Colonic mucosa (tissue), 4 donors: ENCODE measurements around the gene GSPT1. TPM values are rescaled to one million over a fixed set of nuclear protein-coding genes. Genes with fewer than 3 reads are reported as not detected.

ENCODE experiments used
- DNase-seq: peaks from one replicate; pipeline ENCODE4 v3.0.0-alpha.2; 2020
- H3K27ac ChIP-seq: fragments of 200-600 bp; one replicate; pipeline ENCODE4 v1.8.0; 2021
- H3K27me3 ChIP-seq: fragments of 200-600 bp; one replicate; pipeline ENCODE4 v1.8.0; 2021
- H3K36me3 ChIP-seq: fragments of 200-600 bp; one replicate; pipeline ENCODE4 v1.8.0; 2021
- H3K4me1 ChIP-seq: fragments of 200-600 bp; one replicate; pipeline ENCODE4 v1.8.0; 2021; ENCODE audit warnings: mild to moderate bottlenecking
- H3K4me3 ChIP-seq: fragments of 200-600 bp; one replicate; pipeline ENCODE4 v1.8.0; 2021
- H3K9ac ChIP-seq, 2 donors: one replicate each; pipeline ENCODE4 v1.7.0; 2013; ENCODE audit warnings: control low read depth in 2 of 2, low read depth in 2 of 2, low read length in 2 of 2
- H3K9me3 ChIP-seq: fragments of 200-600 bp; one replicate; pipeline ENCODE4 v1.8.0; 2021
- CTCF ChIP-seq: fragments of 200-600 bp; IDR thresholded peaks from one replicate; pipeline ENCODE4 v1.8.0; 2022; ENCODE audit warnings: antibody characterized with exemption, mild to moderate bottlenecking
- intact Hi-C: fragments of 100-400 bp; cut with DNase I; formaldehyde crosslinking; loops from one replicate; pipeline ENCODE4 v1.14.1; 2022
- total RNA-seq, 2 donors: library from RNA; stranded (reverse); fragmentation: NEBNext Ultra II Directional in 1 of 2; extraction: Animal tissue kit (Norgen Biotek cat#: 25700) in 1 of 2; gene quantifications; one replicate each; pipeline ENCODE4 v1.2.1, GENCODE V29; 2021
- donor health status: healthy.
- donor health status: DM: no; HTN: no; CAD: no.
- donor health status: DM: no; HTN: no; CAD: no.

Gene GSPT1
- total RNA-seq, 2 donors from 2014 or later, result 135 to 174 TPM

GRCh38 chr16:11848842-11849241 lies 66.9 kb downstream of the GSPT1 start:
- DNase-seq, result no peak
- Histone ChIP-seq H3K9me3 (no peaks in the 10 kb centered on the region), H3K27me3 (no peaks in the 10 kb centered on the region), H3K4me1 (peaks cover 9% of the 10 kb centered on the region), H3K27ac (no peak overlapping the region), H3K9ac (no peak overlapping the region), H3K4me3 (no peak overlapping the region), H3K36me3 (peaks cover 23% of the 10 kb centered on the region)
- intact Hi-C loops, result no loop called here
- TF ChIP-seq CTCF, result no peak

GRCh38 chr16:11844499-11844898 lies 71.3 kb downstream of the GSPT1 start:
- H3K4me1 ChIP-seq, result no peaks in the 10 kb centered on the region
- no peak overlapping the region for H3K27ac ChIP-seq
- H3K9me3 ChIP-seq, result no peaks in the 10 kb centered on the region
- intact Hi-C loops, result no loop called here
- peaks cover 30% of the 10 kb centered on the region for H3K36me3 ChIP-seq
- no peaks in the 10 kb centered on the region for H3K27me3 ChIP-seq
- DNase-seq, result no peak
- H3K9ac ChIP-seq, result no peak overlapping the region
- no peak overlapping the region for H3K4me3 ChIP-seq
- no peak for TF ChIP-seq CTCF

- Histone ChIP-seq H3K27ac (no peak overlapping the region), H3K4me1 (no peaks in the 10 kb centered on the region), H3K27me3 (no peaks in the 10 kb centered on the region), H3K4me3 (no peak overlapping the region), H3K36me3 (peaks cover 33% of the 10 kb centered on the region), H3K9ac (no peak overlapping the region), H3K9me3 (no peaks in the 10 kb centered on the region)
- no peak for DNase-seq
- TF ChIP-seq CTCF, result no peak
- intact Hi-C loops, result no loop called here
Observed at GRCh38 chr16:11843861-11844260, 71.9 kb downstream of the GSPT1 start.

- H3K9me3 ChIP-seq, result no peaks in the 10 kb centered on the region
- H3K9ac ChIP-seq, result no peak overlapping the region
- H3K27me3 ChIP-seq, result no peaks in the 10 kb centered on the region
- no peak overlapping the region for H3K27ac ChIP-seq
- peaks cover 35% of the 10 kb centered on the region for H3K36me3 ChIP-seq
- DNase-seq, result no peak
- intact Hi-C loops, result no loop called here
- no peak for TF ChIP-seq CTCF
- no peaks in the 10 kb centered on the region for H3K4me1 ChIP-seq
- no peak overlapping the region for H3K4me3 ChIP-seq
Observed at GRCh38 chr16:11843206-11843605, 72.5 kb downstream of the GSPT1 start.

- Histone ChIP-seq H3K4me1 (no peaks in the 10 kb centered on the region), H3K4me3 (no peak overlapping the region), H3K9ac (no peak overlapping the region), H3K27me3 (no peaks in the 10 kb centered on the region), H3K36me3 (peaks cover 35% of the 10 kb centered on the region), H3K27ac (no peak overlapping the region), H3K9me3 (no peaks in the 10 kb centered on the region)
- intact Hi-C loops, result no loop called here
- no peak for TF ChIP-seq CTCF
- DNase-seq, result no peak
Observed at GRCh38 chr16:11841026-11841425, 74.7 kb downstream of the GSPT1 start.
